ENCODE results near the gene NCAM1.

NCAM1 gene

GRCh38 chr11:112971195-112971594, 10.0 kb downstream of the NCAM1 start:
- DNase-seq, result no peak

DNA sequence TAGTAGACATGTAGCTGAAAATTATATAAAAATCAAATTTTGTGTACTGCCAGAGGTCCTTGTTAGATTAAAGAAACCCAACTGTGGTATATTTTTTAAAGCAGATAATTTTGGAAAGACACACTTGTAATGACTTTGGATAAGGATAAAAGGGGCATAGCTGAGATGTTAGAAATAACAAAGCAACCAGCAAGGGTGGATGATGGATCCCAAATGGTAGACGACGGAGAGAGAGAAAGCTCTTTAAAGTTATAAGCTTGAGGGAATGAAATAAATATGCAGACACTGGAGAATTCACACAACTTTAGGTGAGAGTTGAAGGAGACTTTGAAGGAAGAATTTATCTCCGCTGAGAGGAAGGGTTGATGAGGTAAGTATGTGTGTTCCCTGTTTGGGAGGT, 10.6 kb downstream of the NCAM1 start:
- no peak for DNase-seq

DNA sequence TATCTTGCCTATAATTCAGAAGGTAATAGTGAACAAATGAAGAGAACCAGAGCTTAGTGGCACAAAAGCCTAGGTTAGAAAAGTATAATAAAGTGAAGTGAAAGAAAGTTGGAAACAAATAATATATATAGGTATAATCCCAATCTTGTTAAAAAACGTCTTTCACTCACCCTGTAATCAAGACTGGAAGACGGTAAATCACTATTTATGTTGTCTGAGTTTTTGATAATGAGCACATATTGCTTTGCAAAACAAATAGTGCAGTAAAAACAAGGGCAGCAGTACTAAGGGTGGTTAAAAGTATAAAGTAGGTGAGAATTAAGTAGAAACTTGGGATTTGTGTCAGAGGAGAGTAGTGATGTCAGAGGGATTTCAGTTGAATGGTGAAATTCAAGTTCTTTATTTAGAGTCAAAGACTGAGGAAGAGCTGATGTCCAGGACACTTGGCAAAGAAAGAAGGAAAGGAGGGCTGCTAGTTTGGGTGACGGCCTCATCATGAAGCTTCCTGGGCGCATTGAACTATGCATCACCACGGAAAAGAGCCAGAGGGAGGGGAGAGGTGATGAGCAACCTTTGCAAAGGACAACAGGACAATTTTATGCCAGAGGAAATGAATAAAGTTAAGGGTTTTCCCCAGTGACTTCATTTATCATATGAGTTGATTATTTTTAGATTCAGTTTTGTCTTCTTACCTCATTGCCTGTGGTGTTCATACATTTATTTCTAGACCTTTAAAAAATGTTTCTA, 11.4 kb downstream of the NCAM1 start:
- no peak for DNase-seq

DNA sequence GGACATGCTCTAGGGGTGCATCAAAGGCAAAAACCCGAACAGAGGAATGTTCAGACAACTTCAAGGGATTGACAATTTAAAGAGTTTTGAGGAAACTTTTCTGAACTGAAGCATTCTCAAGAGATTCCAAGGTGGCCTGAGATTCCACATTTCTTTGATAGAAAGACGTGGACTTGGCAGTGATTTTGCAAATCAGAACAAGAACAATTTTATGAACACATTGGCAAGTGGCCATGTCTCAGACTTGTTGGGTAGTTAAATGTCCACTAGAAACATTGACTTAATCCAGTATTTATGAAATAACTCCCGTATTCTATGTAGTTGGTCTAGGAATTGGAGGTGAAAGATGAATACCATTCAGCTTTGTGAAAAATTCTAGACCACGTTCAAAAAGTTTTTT, 13.8 kb downstream of the NCAM1 start:
- no peak for DNase-seq

DNA sequence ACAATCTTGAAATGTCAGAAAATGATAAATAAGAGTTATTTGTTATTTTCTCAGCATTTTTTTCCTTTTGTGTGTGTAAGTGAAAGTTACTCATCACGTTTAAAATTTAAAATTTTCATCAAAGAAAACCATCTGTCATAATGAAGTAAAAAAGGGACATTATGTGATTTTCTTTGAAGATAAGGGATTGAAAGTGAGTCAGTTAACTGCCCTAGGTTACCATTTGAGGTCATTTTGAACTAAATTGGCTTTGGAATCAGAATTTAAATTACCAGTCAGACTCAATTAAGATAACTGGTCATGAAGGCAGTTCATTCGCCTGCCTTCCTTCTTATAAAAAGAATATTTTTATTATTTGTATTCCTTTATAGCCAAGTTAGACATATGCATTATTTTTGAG, 14.3 kb downstream of the NCAM1 start:
- DNase-seq, result no peak

DNA sequence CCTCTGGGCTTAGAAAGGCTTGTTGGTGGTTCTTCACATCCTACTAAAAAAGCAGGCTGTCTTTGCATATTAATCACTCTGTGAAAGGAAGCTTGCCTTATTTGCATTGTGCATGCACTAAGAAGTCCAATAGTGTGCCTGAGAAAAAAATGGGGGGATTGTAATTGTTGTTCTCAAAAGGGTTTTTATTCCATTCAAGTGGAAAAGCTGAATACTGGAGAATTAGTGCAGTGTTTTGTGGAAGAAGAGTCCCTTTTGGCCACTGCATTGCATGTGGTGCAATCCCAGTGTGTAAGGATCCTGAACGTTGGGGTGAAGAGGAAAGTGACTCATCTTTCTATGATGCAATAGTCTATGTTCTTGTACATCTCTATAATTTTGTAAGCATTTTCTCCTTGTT, 16.5 kb downstream of the NCAM1 start:
- peak; percentile 33 for DNase-seq

DNA sequence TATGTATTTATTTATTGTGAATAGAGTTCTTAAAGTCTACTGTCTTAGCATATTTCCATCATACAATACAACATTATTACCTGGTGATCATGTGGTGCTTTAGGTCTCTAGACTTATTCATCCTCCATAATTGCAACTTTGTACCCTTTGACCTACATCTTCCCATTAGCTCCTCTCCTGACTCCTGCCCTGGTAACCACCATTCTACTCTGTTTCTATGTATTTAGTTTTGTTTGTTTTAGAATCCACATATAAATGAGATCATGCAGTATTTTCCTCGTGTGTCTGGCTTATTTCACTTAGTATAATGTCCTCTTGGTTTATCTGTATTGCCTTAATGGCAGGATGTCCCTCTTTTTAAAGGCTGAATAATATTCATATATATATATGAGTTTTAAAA, 22.7 kb downstream of the NCAM1 start:
- peak; percentile 86 for DNase-seq

GRCh38 chr11:112989198-112989597, 28.0 kb downstream of the NCAM1 start:
- DNase-seq, result no peak

DNA sequence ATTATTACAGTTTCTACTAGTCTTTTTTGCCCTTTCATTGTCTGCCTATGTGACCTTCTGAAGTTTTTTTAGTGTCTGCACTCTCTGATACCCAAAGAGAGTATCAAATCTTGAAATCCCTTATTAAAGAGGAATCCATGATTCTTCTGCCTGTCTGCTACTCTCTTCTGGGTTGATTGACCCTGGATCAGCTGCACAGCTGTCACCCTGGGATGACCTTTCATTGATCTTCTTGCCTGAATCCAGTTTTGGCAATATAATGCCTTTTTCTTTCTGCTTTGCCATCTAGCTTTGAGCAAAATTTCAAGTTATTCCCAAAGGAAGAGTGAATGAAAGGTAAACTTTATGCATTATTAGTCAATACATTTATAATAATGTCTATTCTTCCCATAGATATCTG, 32.6 kb downstream of the NCAM1 start:
- no peak for DNase-seq

DNA sequence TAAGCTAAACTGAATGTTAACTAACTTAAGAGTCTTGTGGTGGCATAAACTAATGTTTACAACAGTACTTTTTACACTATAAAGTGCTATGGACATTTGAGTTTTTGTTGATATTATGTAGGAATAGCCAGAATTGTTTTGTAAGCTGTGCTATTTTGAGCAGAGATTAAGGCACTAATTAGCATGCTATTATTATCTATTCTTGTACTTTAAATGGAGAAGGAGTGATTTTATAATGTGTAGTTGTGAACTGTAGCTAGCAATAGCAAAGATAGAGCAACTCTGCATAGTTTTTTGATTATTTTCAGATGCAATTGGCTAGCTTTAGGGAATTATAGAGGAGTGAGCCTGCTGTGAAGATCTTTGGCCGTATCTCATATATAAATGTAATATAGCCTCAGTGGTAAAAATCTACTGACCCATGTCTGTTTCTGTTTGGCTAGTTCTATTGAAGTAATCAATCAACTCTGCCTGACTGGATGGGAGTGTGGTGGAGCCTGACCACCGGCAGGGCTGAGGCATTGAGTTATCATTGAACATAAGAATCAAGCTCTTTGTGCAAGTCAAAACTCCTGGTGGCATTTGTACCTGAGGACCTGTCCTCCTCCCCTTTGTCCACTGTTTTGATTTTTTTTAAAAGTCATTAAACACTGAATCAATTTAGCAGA, 34.3 kb downstream of the NCAM1 start:
- DNase-seq, result no peak

DNA sequence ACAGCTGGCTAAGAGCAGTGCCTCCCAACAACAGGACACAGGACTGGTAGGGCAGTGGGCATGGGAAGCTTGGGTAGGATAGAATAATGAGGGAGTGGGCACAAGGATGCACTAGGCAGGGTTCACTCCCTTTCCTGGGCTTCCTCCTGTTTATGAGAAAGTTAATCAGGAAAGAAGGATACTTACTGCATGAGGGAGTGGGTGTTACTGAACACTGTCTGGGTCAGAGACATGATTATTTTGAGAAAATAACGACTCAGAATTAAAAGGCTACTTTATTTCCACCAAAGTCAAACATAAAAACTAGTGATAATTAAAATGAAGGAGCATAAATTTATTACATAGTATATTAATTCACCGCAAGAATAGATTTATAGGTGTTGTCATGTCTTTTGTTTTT, 35.8 kb downstream of the NCAM1 start:
- no peak for DNase-seq

DNA sequence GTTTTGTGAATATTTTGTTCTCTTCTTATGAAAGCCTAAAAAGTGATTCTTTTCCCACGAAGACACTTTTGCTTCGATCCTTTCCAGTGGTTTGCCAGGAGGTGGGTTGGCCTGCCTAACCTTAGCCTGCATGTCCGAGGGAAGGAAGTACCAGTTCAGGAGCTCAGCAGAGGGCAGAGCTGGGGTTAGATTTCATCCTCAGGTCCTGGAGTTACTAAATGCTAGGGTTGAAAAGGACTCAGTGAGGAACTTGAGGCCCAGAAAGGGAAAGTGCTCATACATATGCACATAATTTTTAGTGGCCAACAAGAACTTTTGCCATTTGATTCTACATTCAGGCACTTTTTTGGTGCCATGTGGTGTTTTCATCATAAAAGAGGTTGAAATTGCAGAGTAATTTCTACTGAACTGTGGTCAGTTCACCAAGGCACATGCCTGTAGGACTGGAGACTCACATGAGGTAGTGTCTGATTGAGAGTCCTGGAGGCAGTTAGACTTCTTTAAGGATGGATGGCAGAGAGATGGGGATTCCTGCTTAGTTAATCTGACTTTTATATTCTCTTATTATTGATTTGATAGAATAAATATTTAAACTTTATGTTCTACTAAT, 36.7 kb downstream of the NCAM1 start:
- DNase-seq, result no peak

DNA sequence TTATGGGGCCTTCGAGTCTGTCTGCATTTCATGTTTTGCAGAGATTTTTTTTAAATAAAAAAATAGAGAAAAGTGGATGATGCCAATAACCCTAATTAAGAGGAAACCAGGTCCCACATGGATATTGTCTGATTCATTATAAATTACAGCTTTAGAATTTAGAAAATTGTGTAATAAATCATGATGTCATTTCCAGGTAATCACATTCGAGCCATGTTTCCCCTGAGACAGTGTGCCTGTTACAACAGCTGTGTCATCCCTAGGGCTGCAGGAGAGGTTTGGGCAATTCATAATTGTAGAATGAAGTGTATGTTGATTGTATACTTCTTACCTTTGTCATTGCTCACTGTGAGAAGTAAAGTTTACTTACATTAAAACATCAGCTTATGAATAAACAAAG, 38.3 kb downstream of the NCAM1 start:
- DNase-seq, result peak; percentile 77

DNA sequence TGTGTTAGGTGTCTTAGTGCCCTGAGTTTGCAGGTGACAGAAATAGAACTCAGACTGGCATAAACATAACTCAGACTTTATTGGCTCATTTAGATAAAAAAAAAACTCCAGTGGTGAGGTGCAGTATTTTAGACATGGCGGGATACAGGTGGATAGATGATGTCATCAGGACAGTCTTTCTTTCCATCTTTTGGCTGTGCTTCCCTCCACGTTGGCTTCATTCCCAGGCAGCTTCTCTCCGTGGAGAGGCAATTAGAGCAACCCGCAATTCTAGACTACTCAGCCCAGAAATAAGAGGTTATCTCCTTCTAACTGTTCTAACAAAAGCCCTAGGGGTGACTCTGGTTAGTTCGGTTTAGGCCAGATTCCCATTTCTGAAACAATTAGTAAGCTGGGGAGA, 40.5 kb downstream of the NCAM1 start:
- DNase-seq, result peak; percentile 67

- no peak for DNase-seq
These were observed 45.8 kb downstream of the NCAM1 start for GRCh38 chr11:113006896-113007445.

- peak; percentile 75 for DNase-seq
These were observed 53.3 kb downstream of the NCAM1 start for GRCh38 chr11:113014262-113015097.

GRCh38 chr11:113015098-113015455, 53.9 kb downstream of the NCAM1 start:
- no peak for DNase-seq

DNA sequence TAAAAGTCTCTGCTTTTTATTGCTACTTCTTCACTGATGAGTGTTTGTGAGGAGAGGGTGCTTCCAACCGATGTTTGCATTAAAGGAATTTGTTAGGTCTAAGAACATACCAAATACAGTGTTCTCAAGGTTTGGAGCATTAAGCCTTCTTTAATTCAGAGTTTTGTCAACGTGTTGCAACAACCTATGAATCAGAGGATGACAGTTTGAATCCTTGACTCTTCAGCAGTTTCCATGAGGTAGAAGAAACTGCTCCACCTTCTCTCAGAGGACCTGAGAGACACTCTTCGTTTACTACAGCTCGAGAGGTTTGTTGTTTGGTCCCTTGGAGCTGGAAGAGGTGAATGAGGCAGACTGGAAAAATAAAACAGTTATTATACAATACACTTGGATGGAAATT, 55.7 kb downstream of the NCAM1 start:
- DNase-seq, result no peak

GRCh38 chr11:113018913-113019312, 57.7 kb downstream of the NCAM1 start:
- no peak for DNase-seq

- no peak for DNase-seq
These were observed 58.5 kb downstream of the NCAM1 start for GRCh38 chr11:113019711-113020110.

DNA sequence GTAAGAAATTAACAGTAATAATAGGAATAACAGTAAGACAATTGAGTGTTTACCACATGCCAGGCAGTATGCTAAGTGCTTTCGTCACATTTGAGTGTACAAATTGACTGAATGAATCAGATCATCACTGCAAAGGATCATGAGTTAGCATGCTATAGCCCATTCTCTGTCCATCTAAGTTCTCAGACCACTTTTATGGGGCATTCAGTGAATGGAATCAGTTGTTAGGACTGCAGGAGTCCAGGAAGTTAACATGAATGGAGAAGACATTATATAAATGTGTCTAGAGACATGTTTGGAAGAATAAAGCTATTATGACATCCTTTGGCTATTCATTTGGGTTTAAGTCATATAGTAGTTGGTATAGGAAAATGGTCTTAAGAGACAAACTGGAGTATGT, 59.9 kb downstream of the NCAM1 start:
- DNase-seq, result no peak

DNA sequence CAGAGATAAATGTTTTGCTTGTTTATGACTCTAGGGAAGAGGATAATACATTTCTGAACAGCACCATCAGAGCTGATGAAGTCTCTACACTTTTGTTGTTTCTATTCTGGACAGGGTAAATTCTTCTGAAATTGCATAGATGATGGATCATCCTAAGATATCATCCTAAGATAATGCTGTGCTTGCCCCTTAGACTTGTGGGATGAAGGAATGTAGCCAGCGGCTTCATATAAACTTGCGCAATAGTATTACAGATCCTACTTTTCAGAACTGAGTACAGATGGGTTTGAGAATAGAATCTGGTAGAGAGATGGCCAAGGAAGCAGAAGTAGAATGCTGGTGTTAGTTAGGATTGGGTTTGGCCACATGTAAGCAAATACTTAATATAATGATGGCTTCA, 61.0 kb downstream of the NCAM1 start:
- DNase-seq, result no peak

GRCh38 chr11:113023228-113023627, 62.0 kb downstream of the NCAM1 start:
- no peak for DNase-seq

Measured in NCI-H774 (cell line).